ENCODE results near the gene SH3BP5.

DNA sequence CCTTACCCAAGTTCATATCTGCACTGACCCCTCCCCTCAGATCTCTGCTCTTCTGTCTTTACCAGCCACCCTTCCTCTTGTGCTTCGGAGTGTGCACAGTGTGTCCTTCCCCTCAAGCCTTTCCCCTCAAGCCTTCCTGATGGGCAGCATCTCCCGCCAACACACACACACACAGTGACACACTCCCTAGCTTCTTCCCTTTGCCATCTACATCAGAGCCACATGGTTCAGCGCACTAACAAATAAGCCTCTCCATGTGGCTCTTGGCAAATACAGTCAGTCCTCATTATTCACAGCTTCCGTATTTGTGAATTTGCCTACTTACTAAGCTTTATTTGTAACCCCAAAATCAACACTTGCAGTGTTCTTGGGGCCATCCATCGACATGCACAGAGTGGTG lies 37.5 kb downstream of the SH3BP5 start:
- TF ChIP-seq, protein P1, sequence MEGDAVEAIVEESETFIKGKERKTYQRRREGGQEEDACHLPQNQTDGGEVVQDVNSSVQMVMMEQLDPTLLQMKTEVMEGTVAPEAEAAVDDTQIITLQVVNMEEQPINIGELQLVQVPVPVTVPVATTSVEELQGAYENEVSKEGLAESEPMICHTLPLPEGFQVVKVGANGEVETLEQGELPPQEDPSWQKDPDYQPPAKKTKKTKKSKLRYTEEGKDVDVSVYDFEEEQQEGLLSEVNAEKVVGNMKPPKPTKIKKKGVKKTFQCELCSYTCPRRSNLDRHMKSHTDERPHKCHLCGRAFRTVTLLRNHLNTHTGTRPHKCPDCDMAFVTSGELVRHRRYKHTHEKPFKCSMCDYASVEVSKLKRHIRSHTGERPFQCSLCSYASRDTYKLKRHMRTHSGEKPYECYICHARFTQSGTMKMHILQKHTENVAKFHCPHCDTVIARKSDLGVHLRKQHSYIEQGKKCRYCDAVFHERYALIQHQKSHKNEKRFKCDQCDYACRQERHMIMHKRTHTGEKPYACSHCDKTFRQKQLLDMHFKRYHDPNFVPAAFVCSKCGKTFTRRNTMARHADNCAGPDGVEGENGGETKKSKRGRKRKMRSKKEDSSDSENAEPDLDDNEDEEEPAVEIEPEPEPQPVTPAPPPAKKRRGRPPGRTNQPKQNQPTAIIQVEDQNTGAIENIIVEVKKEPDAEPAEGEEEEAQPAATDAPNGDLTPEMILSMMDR (IDR thresholded peaks at IDR 0.05; ENCODE audit: low read depth, low read length): no peak
- TF ChIP-seq POLR2A (IDR thresholded peaks at IDR 0.05; ENCODE audit: extremely low read depth, insufficient read length): no peak
- TF ChIP-seq, protein P2, sequence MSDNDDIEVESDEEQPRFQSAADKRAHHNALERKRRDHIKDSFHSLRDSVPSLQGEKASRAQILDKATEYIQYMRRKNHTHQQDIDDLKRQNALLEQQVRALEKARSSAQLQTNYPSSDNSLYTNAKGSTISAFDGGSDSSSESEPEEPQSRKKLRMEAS (IDR thresholded peaks at IDR 0.05; ENCODE audit: low read depth, low read length): 0 out of 2 replicates have a peak, but pooled peaks have one; percentile 13
